HCT116 (cell line): ENCODE measurements around the gene PMPCB. TPM values are rescaled to one million over a fixed set of nuclear protein-coding genes. Genes with fewer than 3 reads are reported as not detected.

Source experiments
- ATAC-seq: fragments of 200-7000 bp; cut with Tn5 transposase; 2 replicates; pipeline ENCODE4 v1.9.1; 2020; ENCODE audit warnings: mild to moderate bottlenecking, moderate library complexity
- BruUV-seq: library from RNA; stranded (reverse); fragments of 400-500 nt; replicated peaks from 2 replicates; lab custom pipeline; 2021; lab: Mats Ljungman, UMichigan
- CTCF ChIA-PET: fragments of 300-600 bp; sonication (Branson Sonifier 250); formaldehyde crosslinking; loops from one replicate; lab custom pipeline; 2021; ENCODE audit warnings: antibody characterized with exemption; lab: Charles Lee
- POLR2A ChIA-PET: fragments of 300-600, 350-600 bp; sonication (Branson Sonifier 250); formaldehyde crosslinking; loops from one replicate; lab custom pipeline; 2021; ENCODE audit warnings: antibody characterized with exemption; lab: Charles Lee
- RAD21 ChIA-PET, 2 experiments: fragments of 300-600 bp; sonication (Branson Sonifier 250); formaldehyde crosslinking; loops; one replicate each; lab custom pipeline; 2023; ENCODE audit warnings: low total read pairs in 2 of 2; ENCODE audit not compliant: uncharacterized antibody in 2 of 2, unreplicated experiment in 2 of 2, low non-redundant PET in 1 of 2; lab: Charles Lee
- DNase-seq: peaks from one replicate; pipeline ENCODE4 v3.0.0-alpha.2; 2010; ENCODE audit warnings: low read depth, low spot score
- H2AFZ ChIP-seq: fragments of 200-600 bp; shearing (Covaris generic), sonication (generic); 2 replicates; pipeline ENCODE4 v1.6.1; 2017; ENCODE audit warnings: low read depth, mixed run types, mixed read lengths, antibody characterized with exemption, low read length; ENCODE audit not compliant: poor library complexity, severe bottlenecking
- H3K27ac ChIP-seq: 2 replicates; pipeline ENCODE4 v1.5.1; 2012; ENCODE audit warnings: low read depth, low read length
- H3K27me3 ChIP-seq: fragments of 200-600 bp; sonication (generic); 2 replicates; pipeline ENCODE4 v1.6.1; 2016; ENCODE audit warnings: mixed run types, low read length, mixed read lengths; ENCODE audit not compliant: insufficient read depth
- H3K36me3 ChIP-seq, 2 experiments: fragments of 200-500 bp in 1 of 2; fragments of 200-600 bp in 1 of 2; sonication (Bioruptor generic) in 1 of 2; sonication (generic) in 1 of 2; 2 replicates each; pipeline versions ENCODE4 v1.5.1 to v1.6.1; 2014 to 2016; ENCODE audit warnings: low read length in 2 of 2, inconsistent platforms in 1 of 2, mixed read lengths in 1 of 2, mixed run types in 1 of 2; ENCODE audit not compliant: insufficient read depth in 2 of 2, control insufficient read depth in 1 of 2
- H3K4me1 ChIP-seq, 2 experiments: fragments of 200-600 bp in 1 of 2; sonication (generic) in 1 of 2; 2 replicates each; pipeline versions ENCODE4 v1.5.1 to v1.6.1; 2012 to 2017; ENCODE audit warnings: low read length in 2 of 2, inconsistent platforms in 1 of 2, mild to moderate bottlenecking in 1 of 2, mixed read lengths in 1 of 2, mixed run types in 1 of 2, moderate library complexity in 1 of 2; ENCODE audit not compliant: insufficient read depth in 2 of 2, control insufficient read depth in 1 of 2
- H3K4me2 ChIP-seq: fragments of 200-600 bp; sonication (generic); 2 replicates; pipeline ENCODE4 v1.6.1; 2017; ENCODE audit warnings: mixed run types, low read length, mixed read lengths
- H3K4me3 ChIP-seq, 2 experiments: fragments of 200-600 bp in 1 of 2; sonication (generic) in 1 of 2; replicated peaks in 1 of 2; 2 replicates each; pipeline ENCODE4 v1.5.1; 2011 to 2016; ENCODE audit warnings: low read length in 2 of 2, control low read depth in 1 of 2, low read depth in 1 of 2, mild to moderate bottlenecking in 1 of 2, mixed read lengths in 1 of 2, mixed run types in 1 of 2
- H3K79me2 ChIP-seq: fragments of 200-600 bp; sonication (generic); 2 replicates; pipeline ENCODE4 v1.6.1; 2017; ENCODE audit warnings: mild to moderate bottlenecking, mixed run types, low read length, moderate library complexity, mixed read lengths; ENCODE audit not compliant: insufficient read depth
- H3K9ac ChIP-seq: fragments of 200-600 bp; sonication (generic); 2 replicates; pipeline ENCODE4 v1.6.1; 2016; ENCODE audit warnings: low read length, mixed read lengths
- H3K9me2 ChIP-seq: fragments of 200-600 bp; sonication (generic), shearing (Covaris generic); 2 replicates; pipeline ENCODE4 v1.6.1; 2017; ENCODE audit warnings: mixed run types, mild to moderate bottlenecking, moderate library complexity; ENCODE audit not compliant: insufficient read depth
- H3K9me3 ChIP-seq, 2 experiments: fragments of 200-500 bp in 1 of 2; fragments of 200-600 bp in 1 of 2; sonication (Bioruptor generic) in 1 of 2; sonication (generic) in 1 of 2; 2 replicates each; pipeline ENCODE4 v1.6.1; 2014 to 2017; ENCODE audit warnings: low read length in 2 of 2, mixed read lengths in 2 of 2, inconsistent platforms in 1 of 2, low read depth in 1 of 2, mild to moderate bottlenecking in 1 of 2, mixed run types in 1 of 2, moderate library complexity in 1 of 2; ENCODE audit not compliant: control insufficient read depth in 1 of 2, insufficient read depth in 1 of 2
- H4K20me1 ChIP-seq: fragments of 200-600 bp; sonication (generic), shearing (Covaris generic); 2 replicates; pipeline ENCODE4 v1.6.1; 2017; ENCODE audit warnings: mixed run types, mild to moderate bottlenecking, moderate library complexity; ENCODE audit not compliant: insufficient read depth
- JUND ChIP-seq: IDR thresholded peaks from 2 replicates; pipeline ENCODE4 v1.6.1; 2012
- RAD21 ChIP-seq: IDR thresholded peaks from 2 replicates; pipeline ENCODE4 v1.6.1; 2012; ENCODE audit warnings: low read depth, mild to moderate bottlenecking
- SIN3A ChIP-seq: IDR thresholded peaks from 2 replicates; pipeline ENCODE4 v1.6.1; 2012; ENCODE audit warnings: low read depth
- SP1 ChIP-seq: IDR thresholded peaks from 2 replicates; pipeline ENCODE4 v1.6.1; 2012; ENCODE audit warnings: low read depth
- SRF ChIP-seq: IDR thresholded peaks from 2 replicates; pipeline ENCODE4 v1.6.1; 2012; ENCODE audit warnings: low read depth
- TCF7L2 ChIP-seq: IDR thresholded peaks from 2 replicates; pipeline ENCODE4 v1.7.0; 2011; ENCODE audit warnings: borderline replicate concordance, inconsistent platforms; ENCODE audit not compliant: insufficient read depth, insufficient read length; ENCODE audit errors: extremely low read depth
- intact Hi-C: fragments of 100-400 bp; cut with micrococcal nuclease; formaldehyde crosslinking; loops from 2 replicates; pipeline ENCODE4 v1.10.0; 2022
- total RNA-seq: library from RNA; stranded (reverse); gene quantifications from one replicate; pipeline ENCODE4 v1.2.1, GENCODE V29; 2021; ENCODE audit not compliant: unreplicated experiment
- TF ChIP-seq, protein P1 (sequence below), 3 experiments: fragments of 200-600 bp in 1 of 3; sonication (generic) in 1 of 3; IDR thresholded peaks in 2 of 3; conservative IDR thresholded peaks in 1 of 3; 2 replicates each; pipeline ENCODE4 v1.5.1; 2012 to 2017; ENCODE audit warnings: low read depth in 2 of 3, low read length in 2 of 3, antibody characterized with exemption in 1 of 3, borderline replicate concordance in 1 of 3, control low read depth in 1 of 3, mild to moderate bottlenecking in 1 of 3, mixed read lengths in 1 of 3, mixed run types in 1 of 3, moderate library complexity in 1 of 3; ENCODE audit not compliant: insufficient read depth in 1 of 3

The PMPCB gene
- total RNA-seq, 1 experiment from 2014 or later: 73.9 TPM

DNA sequence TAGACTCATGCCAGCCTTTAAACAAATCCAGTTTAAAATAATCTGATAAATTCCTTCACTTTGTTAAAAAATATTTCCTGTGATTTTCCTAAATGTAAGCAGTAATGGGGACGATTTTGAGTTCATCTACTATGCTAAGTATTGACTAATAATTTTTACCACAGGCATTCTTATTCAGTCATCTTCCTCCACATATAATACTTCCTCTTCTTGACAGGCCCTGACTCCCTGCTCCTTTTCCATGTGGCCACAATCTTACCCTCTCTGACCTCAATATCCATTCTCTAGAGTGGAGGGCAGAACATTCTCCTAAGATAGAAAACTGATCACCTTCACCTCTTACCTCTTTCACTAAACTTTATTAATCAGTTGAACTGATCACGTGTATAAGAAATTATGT is 39.5 kb downstream of the PMPCB start (continued):
- TF ChIP-seq, protein P1, sequence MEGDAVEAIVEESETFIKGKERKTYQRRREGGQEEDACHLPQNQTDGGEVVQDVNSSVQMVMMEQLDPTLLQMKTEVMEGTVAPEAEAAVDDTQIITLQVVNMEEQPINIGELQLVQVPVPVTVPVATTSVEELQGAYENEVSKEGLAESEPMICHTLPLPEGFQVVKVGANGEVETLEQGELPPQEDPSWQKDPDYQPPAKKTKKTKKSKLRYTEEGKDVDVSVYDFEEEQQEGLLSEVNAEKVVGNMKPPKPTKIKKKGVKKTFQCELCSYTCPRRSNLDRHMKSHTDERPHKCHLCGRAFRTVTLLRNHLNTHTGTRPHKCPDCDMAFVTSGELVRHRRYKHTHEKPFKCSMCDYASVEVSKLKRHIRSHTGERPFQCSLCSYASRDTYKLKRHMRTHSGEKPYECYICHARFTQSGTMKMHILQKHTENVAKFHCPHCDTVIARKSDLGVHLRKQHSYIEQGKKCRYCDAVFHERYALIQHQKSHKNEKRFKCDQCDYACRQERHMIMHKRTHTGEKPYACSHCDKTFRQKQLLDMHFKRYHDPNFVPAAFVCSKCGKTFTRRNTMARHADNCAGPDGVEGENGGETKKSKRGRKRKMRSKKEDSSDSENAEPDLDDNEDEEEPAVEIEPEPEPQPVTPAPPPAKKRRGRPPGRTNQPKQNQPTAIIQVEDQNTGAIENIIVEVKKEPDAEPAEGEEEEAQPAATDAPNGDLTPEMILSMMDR (IDR thresholded peaks at IDR 0.05 in 2 of 3, conservative IDR thresholded peaks at IDR 0.05 in 1 of 3; ENCODE audit: borderline replicate concordance in 1 of 3, insufficient read depth in 1 of 3, low read depth in 2 of 3, low read length in 2 of 3): no peak
- TF ChIP-seq SIN3A: no peak

DNA sequence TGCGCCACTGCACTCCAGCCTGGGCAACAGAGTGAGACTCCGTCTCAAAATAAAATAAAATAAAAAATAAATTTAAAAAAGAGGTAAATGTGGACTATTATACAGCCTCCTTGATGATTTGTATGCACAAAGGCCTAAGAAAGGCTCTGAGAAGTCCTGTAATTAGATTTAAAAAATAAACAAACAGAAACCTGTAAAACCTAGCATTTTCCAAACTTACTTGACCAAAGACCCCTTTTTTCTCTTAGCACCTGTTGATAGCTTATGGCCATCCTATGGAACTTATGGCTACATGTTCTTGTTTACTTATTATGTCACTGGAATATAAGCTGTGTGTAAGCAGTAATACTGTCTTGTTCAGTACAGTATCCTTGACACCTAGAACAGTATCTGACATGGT is 41.6 kb downstream of the PMPCB start:
- Histone ChIP-seq H3K79me2 (peaks cover 99% of the 10 kb centered on the region), H3K4me3 (no peak overlapping the region), H3K36me3 (peaks cover 46 to 60% of the 10 kb centered on the region in 2 experiments), H4K20me1 (no peaks in the 10 kb centered on the region), H3K4me1 (peaks cover 0 to 6% of the 10 kb centered on the region in 2 experiments; a peak in 2 of 4 replicates), H3K27ac (no peak overlapping the region), H3K9me3 (no peaks in the 10 kb centered on the region), H2AFZ (no peak overlapping the region), H3K4me2 (no peak overlapping the region), H3K9me2 (no peaks in the 10 kb centered on the region), H3K27me3 (no peaks in the 10 kb centered on the region), H3K9ac (no peak overlapping the region)
- TF ChIP-seq TCF7L2 (no peak), RAD21 (no peak), JUND (no peak), SRF (no peak), SIN3A (no peak), SP1 (no peak)
- TF ChIP-seq, protein P1 (IDR thresholded peaks at IDR 0.05 in 2 of 3, conservative IDR thresholded peaks at IDR 0.05 in 1 of 3; ENCODE audit: borderline replicate concordance in 1 of 3, insufficient read depth in 1 of 3, low read depth in 2 of 3, low read length in 2 of 3): no peak
- ChIA-PET CTCF (no interaction called here), POLR2A (no interaction called here), RAD21 (no interaction called here)
- no peak for ATAC-seq
- DNase-seq: no peak
- intact Hi-C loops: no loop called here
- no TSS peak for BruUV-seq
